Neutrophil (primary cell): ENCODE data around the gene MKRN1.

Source experiments
- H3K27ac ChIP-seq: fragments of 200-600 bp; sonication (generic); 2 replicates; pipeline ENCODE4 v1.5.1; 2016; ENCODE audit warnings: mild to moderate bottlenecking, moderate library complexity
- H3K27me3 ChIP-seq: fragments of 200-600 bp; sonication (generic); 2 replicates; pipeline ENCODE4 v1.6.0; 2016; ENCODE audit warnings: mild to moderate bottlenecking
- H3K36me3 ChIP-seq: fragments of 200-600 bp; sonication (generic); 2 replicates; pipeline ENCODE4 v1.5.1; 2017
- H3K4me1 ChIP-seq, 2 experiments: fragments of 200-600 bp in 1 of 2; sonication (generic) in 1 of 2; 1 replicate in 1 of 2; 2 replicates in 1 of 2; pipeline versions ENCODE4 v1.5.1 to v1.6.1; 2013 to 2016; ENCODE audit warnings: low read depth in 1 of 2, low read length in 1 of 2, mild to moderate bottlenecking in 1 of 2, moderate library complexity in 1 of 2; ENCODE audit not compliant: control insufficient read depth in 1 of 2, insufficient read depth in 1 of 2
- H3K4me3 ChIP-seq, 2 experiments: fragments of 200-600 bp in 1 of 2; sonication (generic) in 1 of 2; 1 replicate in 1 of 2; 2 replicates in 1 of 2; pipeline ENCODE4 v1.5.1; 2013 to 2016; ENCODE audit warnings: low read depth in 1 of 2, low read length in 1 of 2, mild to moderate bottlenecking in 1 of 2, moderate library complexity in 1 of 2
- H3K9me3 ChIP-seq: fragments of 200-600 bp; sonication (generic); 2 replicates; pipeline ENCODE4 v1.5.1; 2016
- CTCF ChIP-seq: fragments of 200-600 bp; sonication (generic); IDR thresholded peaks from 2 replicates; pipeline ENCODE4 v1.5.1; 2016; ENCODE audit warnings: antibody characterized with exemption

The MKRN1 gene

DNA sequence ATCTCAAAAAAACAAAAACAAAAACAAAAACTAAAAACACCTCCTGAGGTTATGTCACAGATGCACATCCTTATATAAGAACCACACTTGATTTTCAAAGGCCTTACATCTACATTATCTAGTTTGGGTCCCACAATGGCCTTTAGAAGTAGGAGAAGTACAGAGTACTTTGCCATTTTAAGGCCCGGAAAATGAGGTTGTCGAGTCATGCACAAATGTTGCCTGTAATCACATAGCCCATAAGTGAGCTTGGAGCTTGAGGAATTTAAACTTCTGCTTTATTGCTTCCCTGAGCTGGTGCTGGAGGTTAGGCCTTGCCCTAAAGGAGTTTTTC, 9.7 kb upstream of the MKRN1 start:
- no peak overlapping the region for H3K4me3 ChIP-seq
- H3K27me3 ChIP-seq = peaks cover 10% of the 10 kb centered on the region
- H3K36me3 ChIP-seq = no peaks in the 10 kb centered on the region
- no peak for TF ChIP-seq CTCF
- H3K4me1 ChIP-seq = no peaks in the 10 kb centered on the region
- no peaks in the 10 kb centered on the region for H3K9me3 ChIP-seq
- no peak overlapping the region for H3K27ac ChIP-seq

GRCh38 chr7:140485500-140486265, 6.4 kb upstream of the MKRN1 start:
- Histone ChIP-seq H3K9me3 (no peaks in the 10 kb centered on the region), H3K4me3 (no peak overlapping the region), H3K36me3 (no peaks in the 10 kb centered on the region), H3K27ac (no peak overlapping the region), H3K4me1 (no peaks in the 10 kb centered on the region), H3K27me3 (peaks cover 10% of the 10 kb centered on the region)
- no peak for TF ChIP-seq CTCF

DNA sequence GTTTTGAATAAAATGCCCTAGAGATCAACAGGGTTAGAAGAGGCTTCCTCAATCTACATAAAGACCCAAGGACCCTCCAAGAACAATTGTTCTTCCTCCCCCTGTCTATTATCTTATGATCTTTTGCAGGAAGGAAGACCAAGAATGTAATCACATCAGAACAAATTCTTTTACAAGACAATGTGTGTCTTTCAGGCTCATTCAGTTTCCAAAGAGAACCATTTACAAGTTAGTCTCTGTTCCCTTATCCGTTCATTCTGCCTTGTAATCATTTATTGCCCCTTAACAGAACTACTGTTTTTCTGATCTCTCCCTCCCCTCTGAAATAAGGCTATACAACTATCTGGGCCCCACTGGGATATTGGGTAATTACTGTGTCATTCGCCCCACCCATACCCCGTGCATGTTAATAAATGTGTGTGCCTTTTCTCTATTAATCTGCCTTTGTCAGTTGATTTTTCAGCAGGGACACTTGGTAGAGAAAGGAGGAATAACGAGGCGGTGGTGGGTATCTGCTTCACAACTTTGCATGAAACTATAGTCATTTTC, 5.7 kb upstream of the MKRN1 start:
- H3K27me3 ChIP-seq = peaks cover 10% of the 10 kb centered on the region
- H3K4me1 ChIP-seq = no peaks in the 10 kb centered on the region
- no peak overlapping the region for H3K4me3 ChIP-seq
- TF ChIP-seq CTCF = no peak
- H3K27ac ChIP-seq = no peak overlapping the region
- no peaks in the 10 kb centered on the region for H3K9me3 ChIP-seq
- H3K36me3 ChIP-seq = no peaks in the 10 kb centered on the region

- H3K36me3 ChIP-seq = no peaks in the 10 kb centered on the region
- TF ChIP-seq CTCF = no peak
- H3K9me3 ChIP-seq = no peaks in the 10 kb centered on the region
- no peak overlapping the region for H3K4me3 ChIP-seq
- peaks cover 4 to 5% of the 10 kb centered on the region in 2 experiments for H3K4me1 ChIP-seq
- peaks cover 10% of the 10 kb centered on the region for H3K27me3 ChIP-seq
- H3K27ac ChIP-seq = no peak overlapping the region
Measured at GRCh38 chr7:140484479-140484878, 5.2 kb upstream of the MKRN1 start.

DNA sequence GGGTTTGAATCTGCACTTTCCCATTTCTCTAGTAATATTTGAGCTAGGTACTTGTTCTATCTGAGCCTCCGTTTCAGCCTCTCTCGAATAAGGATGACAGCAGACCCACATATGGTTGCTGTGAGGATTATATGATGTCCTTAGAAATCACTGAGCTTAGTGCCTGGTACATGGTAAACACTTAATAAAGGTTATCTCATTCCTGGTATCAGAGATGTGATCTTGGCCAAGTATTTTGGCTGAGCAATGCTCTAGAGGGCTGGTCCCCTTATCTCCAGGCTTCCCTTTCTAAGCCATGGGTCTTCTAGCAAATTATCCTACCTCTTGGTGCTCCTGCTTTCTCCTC, 407 bp upstream of the MKRN1 start:
- Histone ChIP-seq H3K27ac (peak overlapping the region; percentile 96), H3K9me3 (no peaks in the 10 kb centered on the region), H3K36me3 (peaks cover 6% of the 10 kb centered on the region), H3K4me1 (peaks cover 27 to 30% of the 10 kb centered on the region in 2 experiments), H3K27me3 (peaks cover under 1% of the 10 kb centered on the region), H3K4me3 (peak overlapping the region; percentile 96)
- no peak for TF ChIP-seq CTCF
